Esophagus (tissue), 2 donors: ENCODE results near the gene SPATA16. TPM values are rescaled to one million over a fixed set of nuclear protein-coding genes. Genes with fewer than 3 reads are reported as not detected.
"Not testable (repeated sequence)": the region's sequence is repeated elsewhere in the genome, so short reads cannot be mapped to it uniquely, and the experiment has no call there.

ENCODE experiments used
- H3K27ac ChIP-seq, 2 donors: one replicate each; pipeline ENCODE4 v1.5.1; 2013; ENCODE audit warnings: low read depth in 2 of 2, mild to moderate bottlenecking in 2 of 2, inconsistent platforms in 1 of 2, low read length in 1 of 2, moderate library complexity in 1 of 2
- H3K27me3 ChIP-seq, 2 donors: one replicate each; pipeline ENCODE4 v1.6.1; 2013; ENCODE audit warnings: low read length in 2 of 2, control low read depth in 1 of 2, mild to moderate bottlenecking in 1 of 2; ENCODE audit not compliant: insufficient read depth in 2 of 2, control insufficient read depth in 1 of 2
- H3K36me3 ChIP-seq, 2 donors: one replicate each; pipeline ENCODE4 v1.6.1; 2013; ENCODE audit warnings: low read length in 1 of 2; ENCODE audit not compliant: control insufficient read depth in 2 of 2, insufficient read depth in 2 of 2
- H3K4me1 ChIP-seq, 2 donors: one replicate each; pipeline ENCODE4 v1.6.1; 2013; ENCODE audit warnings: low read length in 1 of 2; ENCODE audit not compliant: control insufficient read depth in 2 of 2, insufficient read depth in 2 of 2
- H3K4me3 ChIP-seq, 2 donors: one replicate each; pipeline ENCODE4 v1.5.1; 2013; ENCODE audit warnings: low read length in 2 of 2, mild to moderate bottlenecking in 2 of 2, low read depth in 1 of 2, moderate library complexity in 1 of 2
- H3K9me3 ChIP-seq, 2 donors: one replicate each; pipeline ENCODE4 v1.6.1; 2013; ENCODE audit warnings: mild to moderate bottlenecking in 2 of 2, low read depth in 1 of 2, low read length in 1 of 2, moderate library complexity in 1 of 2; ENCODE audit not compliant: control insufficient read depth in 2 of 2, insufficient read depth in 1 of 2
- WGBS, 2 donors: extraction: QIAGEN DNeasy Blood & Tissue Kit; methylation state at CpG; one replicate each; pipeline ENCODE4 v1.1.7; 2013; 5-methylcytosine and 5-hydroxymethylcytosine counted together
- polyA plus RNA-seq, 2 donors: library from polyadenylated mRNA; stranded (reverse); fragments of 200-250 nt; gene quantifications; one replicate each; pipeline ENCODE4 v1.2.3, GENCODE V29; 2013
- donor health status: healthy with polysubstance abuse.
- donor health status: Bipolar disorder and iron deficiency.

The SPATA16 gene
- polyA plus RNA-seq, 2 donors = not detected

DNA sequence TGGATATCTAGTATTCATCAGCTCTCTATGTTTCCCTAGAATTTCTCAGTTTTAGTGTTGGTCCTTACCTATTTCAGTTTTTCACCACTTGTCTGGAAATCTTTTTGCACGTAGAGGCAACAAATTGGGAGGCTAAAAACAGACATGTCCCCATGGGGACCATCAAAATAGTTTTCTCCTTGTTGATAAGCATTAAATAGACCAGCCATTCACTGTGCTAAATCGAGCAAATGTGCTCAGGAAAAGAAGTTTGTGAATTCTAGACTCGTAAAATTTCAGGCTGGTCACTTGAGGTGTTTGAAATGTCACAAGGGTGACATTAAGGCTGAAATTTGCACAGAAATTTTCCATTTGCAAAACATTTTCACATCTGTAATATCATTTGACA lies 102.6 kb downstream of the SPATA16 start:
- no peak overlapping the region for H3K4me3 ChIP-seq
- H3K27me3 ChIP-seq = no peaks in the 10 kb centered on the region
- no peaks in the 10 kb centered on the region for H3K36me3 ChIP-seq
- WGBS, 2 donors = 68 to 78% methylated on average over 3 of the region's 3 CpGs
- no peak overlapping the region for H3K27ac ChIP-seq
- no peaks in the 10 kb centered on the region for H3K9me3 ChIP-seq
- H3K4me1 ChIP-seq = no peaks in the 10 kb centered on the region

DNA sequence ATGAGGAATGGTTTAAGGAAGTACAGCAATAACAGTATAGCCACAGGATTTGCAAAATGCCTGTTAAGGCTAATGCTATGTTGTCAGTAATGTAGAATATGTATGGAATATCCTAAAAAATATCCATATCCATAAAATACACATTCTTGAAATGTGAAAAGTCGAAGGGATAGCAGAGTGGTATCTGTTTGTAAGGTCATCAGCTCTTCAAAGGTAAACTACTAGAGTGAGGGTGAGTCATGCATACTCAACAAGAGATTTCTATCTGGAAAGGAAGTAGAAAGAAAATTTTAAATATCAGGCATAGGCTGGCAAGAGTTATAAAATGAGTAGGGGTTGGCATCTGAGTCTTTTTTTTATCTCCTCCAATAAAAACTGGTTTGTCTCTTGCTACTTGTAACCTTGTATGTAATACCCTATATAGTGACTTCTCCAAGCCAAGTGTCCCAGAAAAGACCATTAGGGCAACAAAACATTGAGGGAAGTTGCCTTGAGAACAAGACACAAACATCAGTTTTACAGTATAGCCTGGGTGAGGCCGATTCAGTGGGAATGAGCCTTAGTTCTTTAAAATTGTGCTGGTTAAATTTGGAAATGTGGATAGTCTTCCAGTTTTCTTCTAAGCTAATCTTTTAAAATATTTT lies 103.1 kb downstream of the SPATA16 start:
- no peak overlapping the region for H3K4me3 ChIP-seq
- WGBS, 2 donors = 66 to 70% methylated on average over 2 of the region's 2 CpGs
- H3K9me3 ChIP-seq = no peaks in the 10 kb centered on the region
- H3K4me1 ChIP-seq = no peaks in the 10 kb centered on the region
- H3K36me3 ChIP-seq = no peaks in the 10 kb centered on the region
- no peaks in the 10 kb centered on the region for H3K27me3 ChIP-seq
- H3K27ac ChIP-seq = no peak overlapping the region

DNA sequence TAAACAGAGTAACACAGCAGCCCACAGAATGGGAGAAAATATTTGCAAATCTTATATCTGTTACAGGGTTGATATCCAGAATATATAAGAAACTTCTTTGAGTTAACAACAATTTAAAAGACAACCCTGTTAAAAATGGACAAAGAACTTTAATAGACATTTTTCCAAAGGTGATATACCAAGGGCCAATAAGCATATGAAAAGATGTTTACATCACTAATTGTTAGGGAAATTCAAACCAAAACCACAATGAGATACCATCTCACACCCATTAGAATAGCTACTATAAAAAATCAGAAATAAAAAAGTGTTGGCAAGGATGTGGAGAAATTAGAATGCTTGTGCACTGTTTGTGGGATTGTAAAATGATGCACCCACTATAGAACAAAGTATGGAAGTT lies 110.8 kb downstream of the SPATA16 start:
- H3K9me3 ChIP-seq = no peaks in the 10 kb centered on the region
- H3K27me3 ChIP-seq = no peaks in the 10 kb centered on the region
- no peaks in the 10 kb centered on the region for H3K4me1 ChIP-seq
- H3K4me3 ChIP-seq = no peak overlapping the region
- H3K36me3 ChIP-seq = no peaks in the 10 kb centered on the region
- no peak overlapping the region for H3K27ac ChIP-seq

DNA sequence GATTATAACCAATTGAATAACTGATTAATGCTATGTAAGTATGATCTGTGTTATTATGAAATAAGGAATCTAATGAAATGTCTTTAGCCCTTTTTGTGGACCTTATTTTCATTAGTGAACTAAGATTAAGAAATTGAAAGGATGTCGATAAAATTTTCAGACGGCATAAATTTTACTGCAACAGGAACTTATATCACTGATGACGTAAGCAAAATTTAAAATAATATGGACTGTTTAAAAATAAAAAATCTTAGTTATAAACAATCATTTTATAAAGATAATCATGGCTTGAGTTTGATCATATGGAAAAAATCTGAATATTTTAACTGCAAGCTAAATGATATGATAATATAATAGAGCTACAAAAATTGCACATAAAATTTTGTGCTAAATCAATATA lies 112.7 kb downstream of the SPATA16 start:
- H3K27ac ChIP-seq = no peak overlapping the region
- 93 to 94% methylated on average over 3 of the region's 3 CpGs for WGBS, 2 donors
- no peak overlapping the region for H3K4me3 ChIP-seq

DNA sequence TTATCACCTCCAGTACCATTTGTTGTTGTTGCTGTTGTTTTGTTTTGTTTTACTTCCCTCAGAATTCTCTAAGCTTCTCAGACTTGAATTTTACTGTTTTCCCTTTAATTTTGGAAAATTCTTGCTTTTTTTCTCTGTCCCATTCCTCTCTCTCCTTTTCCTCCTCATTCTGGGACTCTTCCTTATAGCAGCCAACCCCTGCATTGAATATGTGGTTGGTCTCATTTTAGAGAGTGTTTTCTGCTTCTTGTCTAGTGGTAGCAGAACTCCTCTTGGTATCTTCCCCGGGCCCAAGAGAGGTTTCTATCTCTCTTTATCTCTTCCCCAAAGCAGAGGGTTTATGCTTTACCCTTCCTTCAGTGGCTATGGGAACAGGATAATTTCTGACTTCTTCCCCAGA lies 113.6 kb downstream of the SPATA16 start:
- 83 to 96% methylated on average over 1 of the region's 1 CpG for WGBS, 2 donors
- Histone ChIP-seq H3K4me1 (no peaks in the 10 kb centered on the region), H3K36me3 (no peaks in the 10 kb centered on the region), H3K9me3 (no peaks in the 10 kb centered on the region), H3K4me3 (no peak overlapping the region), H3K27ac (no peak overlapping the region), H3K27me3 (no peaks in the 10 kb centered on the region)

More for the DNA sequence above, 112.7 kb downstream of the SPATA16 start:
- Histone ChIP-seq H3K9me3 (no peaks in the 10 kb centered on the region), H3K27me3 (no peaks in the 10 kb centered on the region), H3K36me3 (no peaks in the 10 kb centered on the region), H3K4me1 (no peaks in the 10 kb centered on the region)

DNA sequence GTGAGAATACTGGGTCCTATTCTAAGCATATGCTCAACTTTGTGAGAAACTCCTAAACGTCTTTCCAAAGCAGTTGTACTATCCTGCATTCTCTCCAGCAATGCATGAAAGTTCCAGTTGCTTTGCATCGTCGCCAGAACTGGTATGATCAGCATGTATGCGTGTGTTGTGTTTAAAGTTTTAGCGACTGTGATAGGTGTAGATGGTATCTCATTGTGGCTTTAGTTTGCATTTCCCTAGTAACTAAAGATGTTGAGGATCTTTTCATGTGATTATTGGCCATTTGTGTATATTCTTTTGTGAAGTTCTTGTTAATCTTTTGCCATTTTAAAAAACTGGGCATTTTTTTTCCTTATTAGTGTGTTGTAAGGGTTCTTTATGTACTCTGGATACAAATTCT lies 115.1 kb downstream of the SPATA16 start:
- 58 to 67% methylated on average over 5 of the region's 5 CpGs for WGBS, 2 donors
- no peak overlapping the region for H3K27ac ChIP-seq
- no peaks in the 10 kb centered on the region for H3K27me3 ChIP-seq
- no peaks in the 10 kb centered on the region for H3K4me1 ChIP-seq
- no peaks in the 10 kb centered on the region for H3K9me3 ChIP-seq
- no peaks in the 10 kb centered on the region for H3K36me3 ChIP-seq
- H3K4me3 ChIP-seq = no peak overlapping the region

DNA sequence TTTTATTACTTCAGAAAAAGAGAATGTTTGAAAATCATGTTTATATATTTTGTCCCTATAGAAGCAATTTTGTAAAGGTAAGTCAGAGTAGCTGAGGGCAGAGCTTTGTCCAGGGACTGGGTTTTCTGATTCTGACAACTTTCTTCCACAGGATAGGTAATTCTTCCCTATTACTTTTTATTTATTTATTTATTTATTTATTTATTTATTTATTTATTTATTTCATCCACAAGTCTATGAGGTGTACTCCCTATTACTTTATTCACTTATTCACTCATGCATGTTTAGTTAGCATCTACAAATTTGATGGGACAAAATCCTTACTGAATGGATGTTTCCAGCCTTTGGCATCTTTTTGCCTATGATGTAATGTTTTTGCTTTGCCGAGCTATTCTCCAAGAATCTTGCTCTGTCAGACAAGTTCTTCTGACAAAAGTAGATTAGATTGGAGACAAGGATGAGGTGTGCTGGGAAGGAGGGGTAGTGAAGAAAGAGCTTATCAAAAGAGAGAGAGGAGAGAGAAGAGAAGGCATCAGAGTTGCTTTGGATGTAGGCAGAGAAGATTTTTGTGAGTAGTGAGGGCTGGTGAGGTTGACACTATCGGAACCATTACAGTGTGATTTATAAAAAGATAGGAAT lies 119.4 kb downstream of the SPATA16 start:
- no peak overlapping the region for H3K27ac ChIP-seq
- H3K27me3 ChIP-seq = no peaks in the 10 kb centered on the region
- no peaks in the 10 kb centered on the region for H3K4me1 ChIP-seq
- no peaks in the 10 kb centered on the region for H3K36me3 ChIP-seq
- no peaks in the 10 kb centered on the region for H3K9me3 ChIP-seq
- no peak overlapping the region for H3K4me3 ChIP-seq
- WGBS, 2 donors = 75 to 81% methylated on average over 2 of the region's 2 CpGs

DNA sequence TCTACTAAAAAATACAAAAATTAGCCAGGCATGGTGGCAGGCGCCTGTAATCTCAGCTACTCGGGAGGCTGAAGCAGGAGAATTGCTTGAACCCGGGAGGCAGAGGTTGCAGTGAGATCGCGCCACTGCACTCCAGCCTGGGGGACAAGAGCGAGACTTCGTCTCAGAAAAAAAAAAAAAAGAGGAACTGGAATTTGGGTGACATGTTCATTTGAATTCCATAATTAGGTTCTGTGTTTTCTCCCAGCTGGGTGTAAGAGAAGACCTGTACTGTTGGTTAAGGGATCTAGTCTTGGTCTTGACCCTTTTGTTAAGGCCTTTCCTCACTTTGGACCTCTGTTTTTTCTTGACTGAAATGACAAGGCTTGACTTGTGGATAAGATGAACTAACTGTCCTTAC lies 120.9 kb downstream of the SPATA16 start:
- H3K27me3 ChIP-seq, H3K4me3 ChIP-seq, H3K27ac ChIP-seq, H3K9me3 ChIP-seq, H3K36me3 ChIP-seq, H3K4me1 ChIP-seq: not testable (repeated sequence)
- 94 to 96% methylated on average over 7 of the region's 7 CpGs for whole genome bisulfite sequencing, 2 donors

DNA sequence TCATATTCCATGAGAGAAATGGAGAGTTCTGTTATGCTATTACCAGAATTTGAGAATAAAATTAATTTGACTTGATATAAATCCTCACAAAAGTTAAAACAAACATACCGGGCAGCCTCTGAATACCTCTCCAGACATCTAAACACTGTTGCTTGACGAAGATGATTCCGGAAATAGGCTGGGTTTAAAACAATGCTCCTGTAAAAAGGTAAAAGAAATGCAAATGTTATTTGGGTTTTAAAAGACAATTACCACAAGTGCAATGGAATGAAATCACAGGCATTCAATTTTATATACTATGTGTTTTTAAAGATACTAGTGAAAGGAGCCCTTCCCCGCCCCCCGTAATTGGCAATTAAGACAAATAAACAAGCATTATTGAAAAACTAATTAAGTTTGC lies 121.7 kb downstream of the SPATA16 start:
- no peaks in the 10 kb centered on the region for H3K9me3 ChIP-seq
- 88% methylated on average over 5 of the region's 5 CpGs for WGBS, 2 donors
- no peak overlapping the region for H3K4me3 ChIP-seq
- H3K27ac ChIP-seq = no peak overlapping the region
- no peaks in the 10 kb centered on the region for H3K27me3 ChIP-seq
- no peaks in the 10 kb centered on the region for H3K36me3 ChIP-seq
- H3K4me1 ChIP-seq = no peaks in the 10 kb centered on the region

DNA sequence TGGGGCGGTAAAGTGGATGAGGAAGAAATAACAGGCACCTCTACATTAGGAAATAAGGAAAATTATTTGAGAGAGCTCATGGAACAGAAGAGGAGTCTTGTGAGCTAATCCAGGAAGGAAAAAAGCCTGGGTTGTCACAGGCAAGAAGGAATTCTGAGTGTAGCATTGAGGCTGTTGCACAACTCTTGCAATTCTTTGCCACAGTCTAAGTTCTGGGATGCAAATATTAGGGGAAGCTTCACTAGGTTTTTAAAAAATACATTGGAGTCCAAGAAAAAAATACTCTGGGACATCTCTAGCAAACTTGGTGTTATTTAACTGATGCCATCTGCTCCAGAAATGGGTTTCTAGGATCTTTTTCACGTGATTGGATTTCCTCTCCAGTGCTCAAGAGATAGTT lies 122.3 kb downstream of the SPATA16 start:
- Histone ChIP-seq H3K9me3 (no peaks in the 10 kb centered on the region), H3K36me3 (no peaks in the 10 kb centered on the region), H3K27me3 (no peaks in the 10 kb centered on the region), H3K27ac (no peak overlapping the region), H3K4me1 (no peaks in the 10 kb centered on the region), H3K4me3 (no peak overlapping the region)
- 65 to 71% methylated on average over 2 of the region's 2 CpGs for WGBS, 2 donors
